ENCODE measurements around the gene NSMCE3. TPM values are rescaled to one million over a fixed set of nuclear protein-coding genes. Genes with fewer than 3 reads are reported as not detected.

Gene NSMCE3
- 9.0 and 9.7 TPM in 2 replicates for total RNA-seq

GRCh38 chr15:29269485-29270168 is at the start of gene NSMCE3:
Gene NSMCE3 (minus strand): TSS chr15:29269822. CDS start chr15:29269705, 117 bp downstream.
- intact Hi-C loops (cut with micrococcal nuclease): no loop called here

GRCh38 chr15:29316422-29316821 is 46.8 kb upstream of the NSMCE3 start:
- intact Hi-C loops (cut with micrococcal nuclease): no loop called here

- intact Hi-C loops (cut with micrococcal nuclease): no loop called here
Observed at GRCh38 chr15:29312387-29312786, 42.8 kb upstream of the NSMCE3 start.

- intact Hi-C loops (cut with micrococcal nuclease): no loop called here
Observed at GRCh38 chr15:29311696-29312095, 42.1 kb upstream of the NSMCE3 start.

DNA sequence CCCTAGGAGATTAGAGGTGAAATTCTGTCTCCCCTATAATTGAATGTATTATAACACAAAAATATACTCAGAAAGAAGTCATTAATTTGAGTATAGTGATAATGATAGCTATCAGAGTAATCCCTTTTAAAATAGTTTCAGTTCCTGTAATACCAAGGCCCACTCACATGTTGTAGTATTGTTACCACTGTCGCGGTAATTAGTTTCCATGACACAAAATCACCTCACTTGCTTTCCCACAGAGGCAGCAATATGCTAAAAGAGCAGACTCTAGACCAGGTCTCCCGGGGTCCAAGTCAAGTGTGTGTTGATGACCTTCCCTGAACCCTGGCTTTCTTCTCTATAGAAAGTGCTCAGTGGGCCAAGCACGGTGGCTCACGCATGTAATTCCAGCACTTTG is 39.5 kb upstream of the NSMCE3 start:
- intact Hi-C loops (cut with micrococcal nuclease): no loop called here

DNA sequence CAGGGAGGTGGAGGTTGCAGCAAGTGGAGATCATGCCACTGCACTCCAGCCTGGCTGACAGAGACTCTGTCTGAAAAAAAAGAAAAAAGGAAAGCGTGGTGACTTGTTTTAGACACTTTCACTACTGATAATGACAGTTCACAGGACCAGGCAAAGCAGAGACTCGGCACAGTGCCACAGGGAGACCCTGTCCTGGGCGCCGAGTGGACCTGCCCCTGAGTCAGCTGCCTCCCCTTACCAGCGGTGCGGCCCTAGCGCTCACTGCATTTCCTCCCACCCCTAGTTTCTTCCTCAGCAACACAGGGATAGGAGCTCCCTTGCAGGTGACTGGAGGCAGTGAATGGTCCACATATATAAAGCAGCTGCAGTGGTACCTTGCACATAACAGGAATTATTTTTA is 38.7 kb upstream of the NSMCE3 start:
- intact Hi-C loops (cut with micrococcal nuclease): no loop called here

GRCh38 chr15:29305556-29305955 is 35.9 kb upstream of the NSMCE3 start:
- intact Hi-C loops (cut with micrococcal nuclease): no loop called here

GRCh38 chr15:29302871-29303270 is 33.2 kb upstream of the NSMCE3 start:
- intact Hi-C loops (cut with micrococcal nuclease): no loop called here

GRCh38 chr15:29299784-29300183 is 30.2 kb upstream of the NSMCE3 start:
- intact Hi-C loops (cut with micrococcal nuclease): no loop called here

- intact Hi-C loops (cut with micrococcal nuclease): no loop called here
Observed at GRCh38 chr15:29299331-29299730, 29.7 kb upstream of the NSMCE3 start.

GRCh38 chr15:29294732-29295325 is 25.2 kb upstream of the NSMCE3 start:
- intact Hi-C loops (cut with micrococcal nuclease): no loop called here

DNA sequence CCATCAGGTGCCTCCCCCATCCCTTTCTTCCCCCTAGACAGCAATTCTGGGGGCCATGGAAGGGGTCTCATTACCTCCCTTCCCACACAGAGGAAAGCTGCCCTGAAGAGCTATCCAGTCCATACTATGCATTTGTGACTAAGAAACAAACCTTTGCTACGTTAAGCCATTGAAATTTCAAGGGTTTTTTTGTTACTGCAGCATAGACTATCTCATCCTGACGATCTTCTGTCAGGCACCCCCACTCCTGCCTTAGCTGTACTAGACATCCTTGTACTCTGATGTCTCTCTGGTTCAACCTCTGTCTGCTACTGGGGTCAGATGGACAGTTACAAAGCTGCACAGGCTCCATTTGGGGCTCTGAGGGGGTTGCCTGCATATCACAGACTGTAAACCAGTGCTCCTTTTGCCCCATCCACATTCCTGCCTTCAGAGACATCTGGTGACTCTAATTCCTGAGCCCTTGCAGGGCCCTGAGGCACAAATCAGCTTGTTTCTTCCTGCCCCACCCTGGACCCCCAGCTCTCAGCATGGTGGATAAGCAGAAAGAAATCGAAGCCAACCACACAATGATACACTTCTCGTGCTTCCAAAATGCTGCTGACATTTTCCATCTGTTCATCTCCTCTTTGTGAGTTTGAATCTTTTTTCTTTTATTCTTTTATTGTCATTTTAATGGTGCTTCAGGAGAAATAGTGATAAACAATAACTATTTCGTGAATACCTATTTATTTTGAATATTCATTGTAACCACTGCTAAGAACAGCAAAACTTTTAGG is 21.6 kb upstream of the NSMCE3 start:
- intact Hi-C loops (cut with micrococcal nuclease): no loop called here

DNA sequence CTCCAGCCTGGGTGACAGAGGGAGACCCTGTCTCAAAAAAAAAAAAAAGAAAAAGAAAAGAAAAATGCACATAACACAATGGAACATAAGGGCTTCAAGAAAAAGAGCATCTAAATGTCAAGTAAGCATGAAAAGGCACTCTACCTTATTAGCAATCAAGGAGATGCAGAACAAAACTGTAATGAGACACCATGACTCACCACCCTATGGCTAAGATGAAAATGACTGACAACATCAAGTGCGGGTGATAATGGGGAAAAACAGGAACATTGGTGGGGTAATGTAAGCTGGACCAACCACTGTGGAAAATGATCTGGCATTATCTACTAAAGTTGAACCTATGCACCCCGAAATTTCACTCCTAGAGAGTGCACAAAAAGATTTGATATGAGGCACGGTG is 19.6 kb upstream of the NSMCE3 start:
- intact Hi-C loops (cut with micrococcal nuclease): no loop called here

DNA sequence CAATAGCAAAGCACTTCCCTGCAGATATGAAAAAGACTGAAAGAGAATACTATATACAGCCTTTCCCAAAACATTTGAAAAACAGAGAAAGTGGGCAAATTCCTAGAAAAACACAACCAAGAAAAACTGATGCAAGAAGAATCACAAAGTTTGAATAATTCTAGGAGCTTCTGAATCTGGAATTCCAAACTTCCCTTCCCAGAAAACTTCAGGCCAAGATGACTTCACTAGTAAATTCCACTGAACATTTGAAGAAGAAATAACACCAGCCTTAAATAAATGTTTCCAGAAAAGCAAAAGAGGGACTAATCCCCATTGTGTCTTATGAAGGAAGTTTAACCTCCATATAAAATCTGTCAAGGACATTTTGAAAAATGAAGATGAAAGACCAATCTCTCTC is 15.8 kb upstream of the NSMCE3 start:
- intact Hi-C loops (cut with micrococcal nuclease): no loop called here

DNA sequence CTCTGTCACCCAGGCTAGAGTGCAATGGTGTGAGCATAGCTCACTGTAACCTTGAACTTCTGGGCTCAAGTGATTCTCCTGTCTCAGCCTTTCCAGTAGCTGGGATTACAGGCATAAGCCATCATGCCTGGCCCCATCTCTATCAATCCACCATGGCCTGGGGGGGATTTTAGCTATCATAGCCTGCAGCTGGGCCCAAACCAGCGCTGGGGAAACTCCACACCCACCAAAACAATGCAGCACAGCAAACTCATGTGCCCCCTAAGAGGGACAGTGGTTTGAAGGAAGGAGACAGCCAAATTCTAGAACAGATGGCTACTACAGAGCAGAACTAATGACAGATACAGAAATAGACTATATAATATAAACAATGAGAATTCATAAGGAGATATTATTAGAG is 13.8 kb upstream of the NSMCE3 start:
- intact Hi-C loops (cut with micrococcal nuclease): no loop called here

GRCh38 chr15:29280514-29280913 is 10.9 kb upstream of the NSMCE3 start:
- intact Hi-C loops (cut with micrococcal nuclease): no loop called here

GRCh38 chr15:29278436-29279105 is 8.9 kb upstream of the NSMCE3 start:
- intact Hi-C loops (cut with micrococcal nuclease): no loop called here

GRCh38 chr15:29276366-29276765 is 6.7 kb upstream of the NSMCE3 start:
- intact Hi-C loops (cut with micrococcal nuclease): no loop called here

- intact Hi-C loops (cut with micrococcal nuclease): no loop called here
Observed at GRCh38 chr15:29275855-29276254, 6.2 kb upstream of the NSMCE3 start.

- intact Hi-C loops (cut with micrococcal nuclease): no loop called here
Observed at GRCh38 chr15:29274946-29275345, 5.3 kb upstream of the NSMCE3 start.

GRCh38 chr15:29272219-29272618 is 2.6 kb upstream of the NSMCE3 start:
- intact Hi-C loops (cut with micrococcal nuclease): no loop called here

GRCh38 chr15:29270976-29271375 is 1.4 kb upstream of the NSMCE3 start:
- intact Hi-C loops (cut with micrococcal nuclease): no loop called here

Data from T-helper 2 cell treated with Interferon-gamma antibody and Interleukin-4, amounts not matched to agents 100 ng/mL and 5 ng/mL, for 36 hours (primary cell).